Measurements from ENCODE around the gene LIN37.

The LIN37 gene, protein sequence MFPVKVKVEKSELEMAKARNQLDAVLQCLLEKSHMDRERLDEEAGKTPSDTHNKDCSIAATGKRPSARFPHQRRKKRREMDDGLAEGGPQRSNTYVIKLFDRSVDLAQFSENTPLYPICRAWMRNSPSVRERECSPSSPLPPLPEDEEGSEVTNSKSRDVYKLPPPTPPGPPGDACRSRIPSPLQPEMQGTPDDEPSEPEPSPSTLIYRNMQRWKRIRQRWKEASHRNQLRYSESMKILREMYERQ

DNA sequence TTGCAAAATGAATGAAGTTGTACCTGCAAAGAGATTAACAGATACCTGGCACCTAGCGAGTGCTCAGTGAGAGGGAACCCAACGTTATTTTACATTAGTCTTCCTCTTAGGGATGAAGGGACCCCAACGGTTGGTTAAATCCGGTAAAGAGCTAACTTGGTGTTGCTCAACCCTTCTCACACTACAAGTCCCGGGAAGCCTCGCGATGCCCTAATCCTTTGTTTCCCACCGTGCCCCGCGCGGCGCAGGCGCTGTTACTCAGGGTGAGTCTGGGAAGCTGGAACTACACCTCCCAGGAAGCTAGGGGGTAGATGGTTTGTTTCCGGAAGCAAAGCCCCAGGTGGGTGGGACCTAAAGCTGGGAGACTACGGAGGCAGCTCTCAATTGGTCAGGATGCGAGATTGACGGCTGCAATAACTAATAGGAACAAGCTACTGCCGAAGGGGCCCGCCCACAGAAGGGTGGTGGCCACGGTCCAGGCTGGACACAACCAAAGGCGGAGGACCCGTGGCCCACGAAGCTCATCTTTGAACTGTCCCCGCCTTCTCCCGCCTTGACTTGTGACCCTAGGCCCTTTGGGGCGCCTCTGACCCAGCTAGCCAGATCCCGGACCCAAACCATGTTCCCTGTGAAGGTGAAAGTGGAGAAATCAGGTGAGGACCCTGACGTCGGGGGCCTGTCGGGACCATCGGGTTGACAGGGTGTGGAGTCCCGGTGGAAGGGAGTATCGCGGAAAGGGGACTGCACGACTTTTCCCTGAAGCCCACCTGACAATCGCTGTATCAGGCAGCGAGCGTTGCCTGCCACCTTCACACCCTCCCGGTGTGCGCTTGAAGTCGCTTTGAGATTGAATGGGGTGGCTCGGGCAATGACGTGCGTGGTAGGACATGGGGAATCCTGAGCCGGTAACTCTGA, at the start of gene LIN37:
LIN37 (plus strand) TSS at position 471 of the 915 bp plus-strand sequence; CDS start at position 620, 149 bp downstream.
- DNase-seq (ENCODE audit: low spot score): peak; percentile 95

DNA sequence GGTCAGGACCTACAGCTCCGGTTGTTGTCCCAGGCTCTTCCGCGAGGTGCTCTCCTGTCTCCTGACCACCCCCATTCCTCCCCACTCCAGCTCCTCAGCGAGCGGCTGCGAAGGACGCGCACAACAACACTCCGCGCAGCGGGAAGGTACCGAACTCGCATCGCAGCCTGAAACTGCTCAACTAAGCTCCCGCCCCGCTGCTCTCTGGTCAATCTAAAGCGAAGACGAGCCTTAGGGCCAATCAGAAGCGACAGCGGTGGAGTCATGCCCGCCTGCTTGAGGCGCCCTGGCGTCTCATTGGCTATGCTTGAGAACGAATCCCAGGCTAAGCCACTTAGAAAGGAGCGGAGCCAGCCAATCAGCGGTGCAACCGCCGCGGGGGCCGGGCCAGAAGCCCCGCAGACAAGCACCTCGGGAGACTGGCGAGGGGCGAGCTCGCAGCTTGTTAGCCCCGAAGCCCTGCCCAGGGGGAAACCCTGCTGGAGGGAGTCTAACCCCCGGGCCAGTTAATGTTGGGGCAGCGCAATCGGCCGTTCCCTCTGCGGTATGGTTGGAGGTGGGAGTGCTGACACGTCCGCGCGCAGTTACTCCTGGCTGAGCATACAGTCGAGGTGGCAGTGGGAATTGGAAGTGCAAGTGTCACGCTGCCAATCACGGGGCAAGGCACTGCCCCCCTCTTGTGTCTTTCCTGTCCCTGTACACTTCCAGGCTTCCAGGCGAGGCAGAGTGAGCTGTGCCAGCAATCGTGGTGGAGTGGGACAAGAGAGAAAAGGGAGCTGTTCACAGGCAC, 46.0 kb upstream of the LIN37 start:
- DNase-seq (ENCODE audit: low spot score): peak; percentile 98

DNA sequence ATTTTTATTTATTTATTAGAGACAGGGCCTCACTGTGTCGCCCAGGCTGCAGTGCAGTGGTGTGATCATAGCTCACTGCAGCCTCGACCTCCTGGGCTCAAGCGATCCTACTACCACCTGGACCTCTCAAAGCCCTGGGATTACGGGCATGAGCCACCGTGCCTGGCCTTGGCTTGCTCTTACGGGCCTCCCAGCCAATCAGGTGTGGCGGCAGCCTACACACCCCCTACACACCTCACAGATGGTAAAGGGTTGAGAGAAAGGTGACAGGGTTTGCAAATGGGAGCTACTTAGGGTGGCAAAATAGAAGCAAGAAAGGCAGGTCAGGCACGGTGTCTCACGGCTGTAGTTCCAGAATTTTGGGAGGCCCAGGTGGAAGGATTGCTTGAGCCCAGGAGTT, 45.0 kb upstream of the LIN37 start:
- DNase-seq (ENCODE audit: low spot score): no peak

DNA sequence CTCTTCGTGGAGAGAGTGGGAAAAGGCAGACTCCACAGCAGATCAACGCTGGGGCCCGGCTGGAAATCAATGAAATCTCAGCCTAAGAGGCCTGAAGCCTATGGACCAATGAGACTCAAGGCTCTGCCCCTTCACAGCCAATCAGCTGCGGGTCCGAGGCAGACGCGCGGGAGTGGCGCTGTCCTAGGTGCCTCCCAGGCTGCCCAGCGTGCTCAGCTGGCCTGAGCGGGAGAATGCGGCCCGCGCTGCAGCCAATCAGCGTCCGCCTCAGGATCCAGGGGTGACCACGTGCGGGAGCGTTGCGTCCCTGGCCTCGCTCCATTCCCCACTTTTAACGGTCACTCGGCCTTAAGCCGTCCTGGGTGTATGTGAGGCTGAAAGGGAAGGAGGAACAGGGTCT, 44.2 kb upstream of the LIN37 start, which contains the start of gene ZBTB32:
ZBTB32 (plus strand) TSS at position 341 of the 400 bp plus-strand sequence. CDS start 10,069 bp downstream, outside the sequence.
- no peak for DNase-seq (ENCODE audit: low spot score)

DNA sequence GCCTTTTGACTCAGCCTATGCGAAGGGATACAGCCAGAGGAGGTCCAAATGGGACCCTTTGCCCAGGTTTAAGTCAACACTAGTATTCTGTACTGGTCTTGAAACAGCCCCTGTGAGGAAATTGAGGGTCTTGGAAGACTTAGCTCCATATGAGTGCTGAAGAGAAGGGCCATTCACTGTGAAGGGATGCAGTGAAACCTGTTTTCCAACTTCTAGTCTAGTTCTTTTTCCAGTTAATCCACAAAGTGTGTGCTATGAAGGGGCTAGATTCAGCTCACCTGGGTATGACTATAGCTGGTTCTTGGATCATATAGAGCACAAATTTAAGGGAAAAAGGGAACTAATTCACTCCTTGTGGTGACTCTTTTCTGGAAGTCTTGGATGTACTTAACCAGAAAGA, 40.0 kb upstream of the LIN37 start:
- no peak for DNase-seq (ENCODE audit: low spot score)

DNA sequence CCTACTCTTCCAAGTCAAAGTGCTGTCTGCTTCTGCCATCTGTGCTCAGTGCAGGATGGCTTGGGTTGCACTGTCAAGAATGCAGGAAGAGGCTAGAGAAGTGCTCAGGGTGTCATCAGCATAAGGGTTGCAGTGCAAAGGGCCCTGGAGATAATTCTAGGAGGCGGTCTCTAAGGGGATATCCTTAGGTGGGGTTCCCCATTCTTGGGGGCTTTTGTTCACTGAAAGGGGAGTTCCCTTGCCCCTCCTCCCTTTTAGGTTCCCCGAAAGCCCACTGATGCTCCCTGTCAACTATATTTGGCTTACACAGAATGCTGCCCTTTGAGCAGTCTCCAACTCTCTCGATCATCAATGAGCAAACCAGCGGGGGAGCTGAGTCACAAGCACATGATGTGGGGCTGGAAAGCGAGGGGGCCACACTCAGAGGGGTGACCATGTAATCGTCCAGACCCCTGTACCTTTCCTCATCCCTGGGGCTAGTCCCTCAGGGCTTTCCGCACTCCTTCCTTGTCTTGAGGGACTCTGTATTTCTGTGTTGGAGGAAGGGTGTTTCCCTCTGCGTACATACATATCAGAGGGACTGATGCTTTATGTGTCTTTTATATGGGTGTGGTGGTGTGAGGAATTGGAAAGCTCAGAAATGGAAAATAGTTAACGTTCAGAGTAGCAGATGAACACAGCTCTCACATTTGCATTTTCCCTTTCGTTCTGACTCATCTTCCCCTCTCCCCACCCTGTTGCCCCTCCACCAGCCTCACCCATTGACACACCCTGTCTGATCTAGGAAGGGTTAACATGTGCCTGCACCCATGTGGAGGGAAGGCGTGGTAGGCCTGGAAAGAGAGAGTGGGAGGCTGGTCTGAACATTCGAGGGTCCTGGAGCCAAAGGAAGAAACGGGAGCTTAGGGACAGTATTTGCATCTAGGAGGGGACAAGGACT, 37.3 kb upstream of the LIN37 start:
- DNase-seq (ENCODE audit: low spot score): no peak

DNA sequence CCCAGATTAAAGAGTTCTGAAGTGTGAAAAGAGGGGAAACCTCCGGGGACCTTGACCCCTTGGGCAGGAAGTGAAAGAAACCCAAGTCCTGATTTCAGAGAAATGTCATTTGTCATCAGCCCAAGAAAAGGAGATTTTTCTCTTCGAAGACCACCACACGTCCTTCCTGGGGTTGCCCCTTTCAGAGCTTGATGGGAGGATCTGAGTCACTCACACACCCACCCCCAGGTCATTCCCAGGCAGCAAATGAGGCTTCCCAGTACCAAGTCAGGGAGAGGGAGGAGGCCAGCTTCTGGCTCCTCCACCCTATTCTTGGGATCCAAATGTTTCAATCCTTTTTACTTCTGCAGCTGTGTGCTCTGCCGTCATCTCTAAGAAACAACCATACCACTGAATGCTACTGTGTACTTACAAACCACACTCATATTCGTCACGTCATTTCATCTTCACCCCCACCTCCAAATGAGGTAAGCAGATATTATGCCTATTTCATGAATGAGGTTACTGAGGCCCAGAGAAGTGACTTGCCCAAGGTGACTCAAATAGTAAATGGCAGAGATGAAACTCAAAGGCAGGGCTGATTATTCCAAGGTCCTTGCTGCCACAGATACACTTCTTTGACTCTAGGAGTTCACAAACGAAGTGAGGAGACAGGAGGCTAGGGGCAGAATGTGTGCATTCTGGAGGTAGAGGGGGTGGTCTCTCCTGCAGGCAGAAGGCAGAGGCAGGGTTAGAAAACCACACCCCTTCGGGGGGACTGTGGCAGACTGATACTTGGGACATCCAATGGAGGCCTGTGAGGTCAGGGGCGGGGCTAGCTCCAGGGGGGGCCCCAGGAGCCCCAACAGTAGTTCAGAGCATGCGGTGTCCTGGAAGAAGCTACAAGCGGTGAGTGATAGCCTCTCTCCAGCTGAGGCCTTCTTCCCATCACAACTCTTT, 35.5 kb upstream of the LIN37 start:
- DNase-seq (ENCODE audit: low spot score): no peak

DNA sequence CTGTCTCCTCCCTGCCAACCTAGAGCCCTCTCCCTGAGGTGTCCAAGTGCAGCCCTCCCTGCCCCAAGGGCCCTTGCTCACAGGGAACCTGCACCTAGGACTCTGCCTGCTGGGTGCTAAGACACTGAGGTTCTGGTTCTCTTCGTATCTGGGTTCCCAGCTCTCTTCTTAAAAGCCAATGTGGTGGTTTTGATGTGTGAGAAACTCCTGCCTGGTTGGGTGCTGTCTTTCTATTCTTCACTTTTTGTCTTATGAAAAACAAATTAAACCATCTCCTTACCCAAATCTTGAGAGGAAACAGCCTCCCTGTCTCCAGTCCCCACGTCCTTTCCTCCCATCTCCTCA, 34.9 kb upstream of the LIN37 start:
- no peak for DNase-seq (ENCODE audit: low spot score)

DNA sequence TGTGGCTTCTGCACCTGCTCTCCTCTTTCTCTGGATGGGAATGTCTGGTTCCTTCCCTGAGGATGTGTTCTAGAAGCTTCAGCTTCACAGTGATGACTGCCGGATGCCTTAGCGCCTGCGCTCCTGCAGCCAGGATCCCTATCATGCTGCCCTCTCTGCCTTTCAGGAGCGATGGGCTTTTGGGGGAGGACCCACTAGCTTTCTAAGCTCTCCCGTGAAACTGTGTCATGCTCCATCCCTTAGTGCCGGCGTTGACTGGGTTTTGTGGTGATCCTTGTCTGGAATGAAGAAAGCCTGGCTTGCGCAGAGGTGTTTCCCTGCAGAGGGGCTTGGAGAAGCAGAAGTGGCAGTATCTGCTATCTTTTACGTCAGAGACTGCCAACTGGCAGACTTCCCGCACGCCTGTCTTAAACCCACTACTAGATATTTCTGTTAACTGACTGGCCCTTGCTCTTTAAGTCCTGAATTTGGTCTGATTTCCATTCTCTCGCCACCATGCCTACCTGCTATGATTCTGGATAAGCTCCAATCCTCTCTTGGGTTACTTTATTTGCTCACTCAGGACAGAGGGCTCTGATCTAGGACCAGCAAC, 34.4 kb upstream of the LIN37 start:
- DNase-seq (ENCODE audit: low spot score): no peak

DNA sequence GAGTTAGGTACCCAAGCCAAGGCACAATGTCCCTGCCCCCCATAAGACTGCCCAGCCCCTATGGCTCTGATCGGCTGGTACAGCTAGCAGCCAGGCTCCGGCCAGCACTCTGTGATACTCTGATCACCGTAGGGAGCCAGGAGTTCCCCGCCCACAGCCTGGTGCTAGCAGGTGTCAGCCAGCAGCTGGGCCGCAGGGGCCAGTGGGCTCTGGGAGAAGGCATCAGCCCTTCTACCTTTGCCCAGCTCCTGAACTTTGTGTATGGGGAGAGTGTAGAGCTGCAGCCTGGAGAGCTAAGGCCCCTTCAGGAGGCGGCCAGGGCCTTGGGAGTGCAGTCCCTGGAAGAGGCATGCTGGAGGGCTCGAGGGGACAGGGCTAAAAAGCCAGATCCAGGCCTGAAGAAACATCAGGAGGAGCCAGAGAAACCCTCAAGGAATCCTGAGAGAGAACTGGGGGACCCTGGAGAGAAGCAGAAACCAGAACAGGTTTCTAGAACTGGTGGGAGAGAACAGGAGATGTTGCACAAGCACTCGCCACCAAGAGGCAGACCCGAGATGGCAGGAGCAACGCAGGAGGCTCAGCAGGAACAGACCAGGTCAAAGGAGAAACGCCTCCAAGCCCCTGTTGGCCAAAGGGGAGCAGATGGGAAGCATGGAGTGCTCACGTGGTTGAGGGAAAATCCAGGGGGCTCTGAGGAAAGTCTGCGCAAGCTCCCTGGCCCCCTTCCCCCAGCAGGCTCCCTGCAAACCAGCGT, 33.6 kb upstream of the LIN37 start:
- no peak for DNase-seq (ENCODE audit: low spot score)

DNA sequence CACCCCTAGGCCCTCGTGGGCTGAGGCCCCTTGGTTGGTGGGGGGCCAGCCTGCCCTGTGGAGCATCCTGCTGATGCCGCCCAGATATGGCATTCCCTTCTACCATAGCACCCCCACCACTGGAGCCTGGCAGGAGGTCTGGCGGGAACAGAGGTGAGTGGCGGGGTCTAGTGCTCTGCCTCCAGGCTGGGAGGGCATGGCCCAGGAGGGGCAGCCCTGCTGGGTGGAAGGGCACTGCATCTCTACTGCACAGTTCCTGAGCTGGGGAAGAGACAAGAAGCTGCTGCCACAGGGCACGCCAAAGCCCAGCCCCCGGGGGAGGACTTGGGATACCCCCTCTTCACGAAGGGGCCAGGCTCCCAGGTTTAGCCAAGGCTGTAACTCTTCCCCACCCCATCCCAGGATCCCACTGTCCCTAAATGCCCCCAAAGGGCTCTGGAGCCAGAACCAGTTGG, 33.0 kb upstream of the LIN37 start:
- no peak for DNase-seq (ENCODE audit: low spot score)

DNA sequence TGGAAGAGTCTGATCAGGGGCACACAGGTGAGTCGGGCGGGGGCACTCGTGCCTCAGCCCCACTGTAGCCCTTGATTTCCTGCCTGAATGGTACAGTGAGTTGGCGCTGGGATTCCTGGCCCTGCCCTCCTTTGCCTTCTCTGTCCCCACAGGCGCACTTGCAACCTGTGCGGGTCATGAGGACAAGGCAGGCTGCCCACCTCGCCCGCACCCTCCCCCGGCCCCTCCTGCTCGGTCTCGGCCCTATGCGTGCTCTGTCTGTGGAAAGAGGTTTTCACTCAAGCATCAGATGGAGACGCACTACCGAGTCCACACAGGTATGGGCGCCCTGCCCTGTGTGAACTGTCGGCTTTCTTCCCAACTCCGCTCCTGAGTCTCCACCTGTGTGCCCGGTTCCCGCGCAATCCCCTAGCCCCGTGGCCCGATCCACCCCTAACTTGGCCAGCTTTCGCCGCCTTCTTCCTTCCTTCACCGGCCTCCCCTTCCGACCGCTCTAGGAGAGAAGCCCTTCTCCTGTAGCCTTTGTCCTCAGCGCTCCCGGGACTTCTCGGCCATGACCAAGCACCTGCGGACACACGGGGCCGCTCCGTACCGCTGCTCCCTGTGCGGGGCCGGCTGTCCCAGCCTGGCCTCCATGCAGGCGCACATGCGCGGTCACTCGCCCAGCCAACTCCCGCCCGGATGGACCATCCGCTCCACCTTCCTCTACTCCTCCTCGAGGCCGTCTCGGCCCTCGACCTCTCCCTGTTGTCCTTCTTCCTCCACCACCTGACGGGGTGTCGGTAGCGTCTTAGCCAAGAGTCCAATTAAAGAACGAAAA, 32.2 kb upstream of the LIN37 start:
- peak; percentile 86 for DNase-seq (ENCODE audit: low spot score)

DNA sequence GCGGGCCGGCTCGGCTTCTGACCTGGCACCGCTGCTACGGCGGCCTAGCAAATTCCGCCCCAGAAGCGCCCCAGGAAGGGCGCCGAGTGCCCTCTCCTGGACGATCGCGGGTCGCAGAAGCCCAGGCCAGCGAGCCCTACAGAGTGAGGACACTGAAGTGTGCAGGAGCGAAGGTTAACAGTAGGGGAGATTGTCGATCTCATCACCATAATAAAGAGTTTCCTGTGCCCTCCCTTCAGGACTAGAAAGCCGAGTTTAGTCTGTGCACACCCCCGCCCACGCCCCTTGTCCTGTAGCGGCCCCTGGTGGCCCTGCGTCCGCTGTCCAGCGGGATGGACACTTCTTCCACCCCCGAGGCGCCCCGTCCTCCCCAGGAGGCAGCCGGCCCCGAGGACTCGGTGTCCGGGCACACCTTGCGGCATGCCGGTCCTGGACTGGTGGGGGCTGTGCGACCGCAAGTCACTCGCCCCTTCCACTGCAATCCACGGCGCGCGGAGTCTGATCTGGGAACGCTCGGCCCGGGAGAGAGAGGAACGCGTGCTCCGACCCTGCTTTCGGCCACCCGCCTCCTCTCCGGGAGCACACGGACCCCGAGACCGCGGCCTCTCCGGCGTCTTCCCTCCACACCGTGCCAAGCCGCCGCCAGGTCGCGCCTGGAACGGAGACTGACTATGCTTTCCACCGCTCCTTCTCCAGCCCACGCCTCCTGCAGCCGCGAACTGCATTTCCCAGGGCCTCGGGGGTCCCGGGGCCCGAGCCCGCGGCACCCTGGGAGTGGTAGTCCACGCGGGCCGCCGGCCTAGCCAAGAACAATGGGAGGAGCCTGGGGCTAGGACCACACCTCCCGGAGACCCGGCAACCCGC, 31.3 kb upstream of the LIN37 start:
- peak; percentile 97 for DNase-seq (ENCODE audit: low spot score)

DNA sequence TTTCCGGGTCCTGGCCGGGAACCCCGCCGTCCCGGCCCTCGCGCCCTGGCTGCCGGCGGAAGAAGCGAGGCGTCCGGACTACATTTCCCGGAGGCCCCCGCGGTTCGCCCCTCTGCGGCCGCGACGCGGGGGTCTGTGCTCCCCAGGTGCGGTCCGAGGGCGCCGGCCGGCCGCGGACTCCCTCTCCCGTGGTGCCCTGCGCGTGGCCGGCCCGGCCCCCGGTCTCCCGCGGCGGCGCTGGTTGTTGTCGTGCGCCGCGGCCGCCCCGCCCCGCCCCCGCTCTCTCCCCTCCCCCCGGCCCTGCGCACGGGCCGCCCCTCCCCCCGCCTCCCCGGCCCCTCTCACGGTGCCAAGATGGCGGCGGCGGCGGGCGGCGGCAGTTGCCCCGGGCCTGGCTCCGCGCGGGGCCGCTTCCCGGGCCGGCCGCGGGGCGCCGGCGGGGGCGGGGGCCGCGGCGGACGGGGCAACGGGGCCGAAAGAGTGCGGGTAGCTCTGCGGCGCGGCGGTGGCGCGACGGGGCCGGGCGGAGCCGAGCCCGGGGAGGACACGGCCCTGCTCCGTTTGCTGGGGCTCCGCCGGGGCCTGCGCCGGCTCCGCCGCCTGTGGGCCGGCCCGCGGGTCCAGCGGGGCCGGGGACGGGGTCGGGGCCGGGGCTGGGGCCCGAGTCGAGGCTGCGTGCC, 30.6 kb upstream of the LIN37 start, which contains the start of gene KMT2B:
KMT2B (plus strand) TSS at position 339 of the 680 bp plus-strand sequence; CDS start at position 355, 16 bp downstream.
- DNase-seq (ENCODE audit: low spot score): peak; percentile 100

DNA sequence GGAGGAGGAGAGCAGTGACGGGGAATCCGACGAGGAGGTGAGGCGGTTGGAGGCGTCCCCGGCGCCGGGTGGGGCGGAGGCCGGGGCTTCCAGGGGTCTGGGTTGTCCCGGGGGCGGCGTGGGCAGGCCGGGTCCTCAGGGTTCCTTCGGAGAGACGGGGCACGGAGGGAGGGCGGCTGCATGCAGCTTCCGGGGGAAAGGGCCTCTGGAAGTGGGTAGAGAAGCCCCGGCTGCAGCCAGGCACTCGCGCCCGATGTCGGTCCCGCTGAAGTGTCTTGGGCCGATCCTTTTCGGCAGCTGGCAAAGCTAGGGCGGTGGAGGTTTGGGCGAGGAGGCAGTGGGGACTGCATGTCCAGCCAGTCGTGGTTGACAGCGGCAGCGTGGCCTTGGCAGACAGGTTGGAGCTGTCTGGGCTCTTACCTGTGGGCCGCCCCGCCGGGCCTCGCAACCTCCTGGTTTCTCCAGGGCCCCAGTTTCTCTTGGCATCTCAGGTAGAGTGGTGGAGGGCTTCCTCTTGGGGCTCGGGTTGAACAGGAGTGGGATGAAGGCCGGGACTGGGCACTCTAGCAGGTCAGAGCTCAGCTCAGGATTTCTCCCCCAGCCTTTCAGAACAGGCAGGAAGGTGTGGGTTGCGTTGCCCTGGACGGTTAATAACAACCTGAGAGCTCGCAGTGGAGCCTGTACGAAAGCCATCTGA, 29.9 kb upstream of the LIN37 start:
- no peak for DNase-seq (ENCODE audit: low spot score)
